K562 (cell line): ENCODE results near the gene SDR42E2. TPM values are rescaled to one million over a fixed set of nuclear protein-coding genes. Genes with fewer than 3 reads are reported as not detected.

Source experiments
- BRCA1 ChIP-seq, 2 experiments: fragments of 450-650 bp in 1 of 2; sonication (generic) in 1 of 2; formaldehyde crosslinking in 1 of 2; IDR thresholded peaks; 2 replicates each; pipeline versions ENCODE4 v1.5.0 to v1.6.1; 2017 to 2020; ENCODE audit warnings: mild to moderate bottlenecking in 1 of 2, missing genetic modification reagents in 1 of 2
- CAMTA2 ChIP-seq: fragments of 250-450 bp; sonication (Bioruptor Pico); conservative IDR thresholded peaks from 2 replicates; pipeline ENCODE4 v1.5.1; 2022
- CBX5 ChIP-seq: IDR thresholded peaks from 2 replicates; pipeline ENCODE4 v1.6.1; 2014; ENCODE audit warnings: low read depth, borderline replicate concordance
- CHD2 ChIP-seq: IDR thresholded peaks from 2 replicates; pipeline ENCODE4 v1.6.1; 2011; ENCODE audit warnings: low read depth, low read length
- ELK1 ChIP-seq: sonication (generic); formaldehyde crosslinking; IDR thresholded peaks from 2 replicates; pipeline ENCODE4 v1.8.1; 2022; ENCODE audit warnings: missing genetic modification reagents
- GABPB1 ChIP-seq: sonication (generic); formaldehyde crosslinking; IDR thresholded peaks from 2 replicates; pipeline ENCODE4 v1.8.0; 2022; ENCODE audit warnings: mild to moderate bottlenecking, missing genetic modification reagents
- HNRNPL ChIP-seq: fragments of 200-400 bp; formaldehyde crosslinking; IDR thresholded peaks from 2 replicates; pipeline ENCODE4 v1.6.1; 2017; ENCODE audit warnings: low read depth, mild to moderate bottlenecking, low read length
- JUND ChIP-seq, 2 experiments: IDR thresholded peaks; 2 replicates in 1 of 2; 3 replicates in 1 of 2; pipeline ENCODE4 v1.6.1; 2011; ENCODE audit warnings: borderline replicate concordance in 2 of 2, low read depth in 2 of 2, low read length in 2 of 2, improper control_type of control experiment in 1 of 2, missing biosample characterization in 1 of 2, missing genetic modification characterization in 1 of 2, missing genetic modification reagents in 1 of 2
- KAT8 ChIP-seq: fragments of 450-650 bp; IDR thresholded peaks from 2 replicates; pipeline ENCODE4 v1.6.1; 2016; ENCODE audit warnings: low read depth, mild to moderate bottlenecking
- L3MBTL2 ChIP-seq: fragments of 450-650 bp; IDR thresholded peaks from 2 replicates; pipeline ENCODE4 v1.6.1; 2016; ENCODE audit warnings: mild to moderate bottlenecking, moderate library complexity
- MEF2A ChIP-seq: IDR thresholded peaks from 2 replicates; pipeline ENCODE4 v1.6.1; 2011; ENCODE audit warnings: low read depth, mild to moderate bottlenecking, low read length, moderate library complexity; ENCODE audit not compliant: control insufficient read depth
- MTF1 ChIP-seq: fragments of 250-450 bp; sonication (Bioruptor Pico); IDR thresholded peaks from 2 replicates; pipeline ENCODE4 v1.9.0; 2021; ENCODE audit warnings: moderate library complexity, mild to moderate bottlenecking, inconsistent platforms, borderline replicate concordance
- NONO ChIP-seq, 2 experiments: fragments of 200-400 bp in 1 of 2; fragments of 450-650 bp in 1 of 2; formaldehyde crosslinking in 1 of 2; IDR thresholded peaks; 2 replicates each; pipeline ENCODE4 v1.6.1; 2017; ENCODE audit warnings: low read depth in 2 of 2, mild to moderate bottlenecking in 2 of 2, moderate library complexity in 2 of 2, low read length in 1 of 2
- NUFIP1 ChIP-seq: fragments of 450-650 bp; IDR thresholded peaks from 2 replicates; pipeline ENCODE4 v1.6.1; 2018; ENCODE audit not compliant: partially characterized antibody
- RAD51 ChIP-seq: fragments of 450-650 bp; IDR thresholded peaks from 2 replicates; pipeline ENCODE4 v1.7.1; 2016; ENCODE audit warnings: low read depth, mild to moderate bottlenecking, borderline replicate concordance
- RHOXF2B ChIP-seq: fragments of 250-450 bp; sonication (Bioruptor Pico); conservative IDR thresholded peaks from 2 replicates; pipeline ENCODE4 v1.5.1; 2021
- SAFB ChIP-seq: fragments of 200-400 bp; formaldehyde crosslinking; IDR thresholded peaks from 2 replicates; pipeline ENCODE4 v1.6.1; 2017; ENCODE audit warnings: low read depth, low read length, borderline replicate concordance
- SNIP1 ChIP-seq: fragments of 450-650 bp; IDR thresholded peaks from 2 replicates; pipeline ENCODE4 v1.7.1; 2017; ENCODE audit warnings: low read depth, mild to moderate bottlenecking
- SOX6 ChIP-seq: fragments of 450-650 bp; IDR thresholded peaks from 2 replicates; pipeline ENCODE4 v1.6.1; 2014; ENCODE audit warnings: mild to moderate bottlenecking
- SP1 ChIP-seq: sonication (generic); formaldehyde crosslinking; IDR thresholded peaks from 2 replicates; pipeline ENCODE4 v1.8.1; 2022; ENCODE audit warnings: mild to moderate bottlenecking, missing genetic modification reagents
- ZFP36 ChIP-seq: fragments of 150-350 bp; IDR thresholded peaks from 2 replicates; pipeline ENCODE4 v1.6.1; 2018; ENCODE audit warnings: low read length, low read depth; ENCODE audit not compliant: partially characterized antibody
- ZFX ChIP-seq: sonication (generic); formaldehyde crosslinking; IDR thresholded peaks from 2 replicates; pipeline ENCODE4 v1.8.0; 2022; ENCODE audit warnings: mild to moderate bottlenecking, missing genetic modification reagents, moderate library complexity
- ZNF644 ChIP-seq: fragments of 200-800 bp; sonication (Bioruptor generic); IDR thresholded peaks from 2 replicates; pipeline ENCODE4 v1.6.1; 2016; ENCODE audit warnings: low read depth, missing genetic modification characterization, missing compliant biosample characterization
- ZSCAN29 ChIP-seq: fragments of 450-650 bp; IDR thresholded peaks from 2 replicates; pipeline ENCODE4 v1.6.1; 2017
- polyA plus RNA-seq, 8 experiments: library from polyadenylated mRNA; depleted of rRNA in 4 of 8; stranded (reverse) in 5 of 8; unstranded in 3 of 8; fragments of >200 nt; fragmentation: Nextera tagmentation in 2 of 8; fragmentation: Illumina TruSeq in 1 of 8; extraction: Ambion mirVana in 2 of 8; extraction: Trizol in 1 of 8; gene quantifications; 2 replicates each; pipeline versions ENCODE4 v1.2.1 to v1.2.3, GENCODE V29; 2011 to 2014; ENCODE audit warnings: inconsistent platforms in 1 of 8, missing spikeins in 1 of 8
- total RNA-seq, 7 experiments: library from RNA; depleted of rRNA in 6 of 7; stranded (reverse); fragments of >200 nt in 6 of 7; fragmentation: Illumina TruSeq in 2 of 7; extraction: Trizol in 2 of 7; gene quantifications; 2 replicates each; pipeline versions ENCODE4 v1.2.1 to v1.2.3, GENCODE V29; 2011 to 2021; ENCODE audit warnings: low replicate concordance in 1 of 7
- TF ChIP-seq, protein P1 (sequence below): fragments of 250-450 bp; sonication (Bioruptor Pico); IDR thresholded peaks from 2 replicates; pipeline ENCODE4 v1.8.0; 2022; ENCODE audit warnings: moderate library complexity, mild to moderate bottlenecking, inconsistent platforms
- TF ChIP-seq, protein P2 (sequence below): fragments of 450-650 bp; formaldehyde crosslinking; IDR thresholded peaks from 2 replicates; pipeline ENCODE4 v1.4.0; 2022; ENCODE audit warnings: missing genetic modification characterization

The SDR42E2 gene
- total and polyA plus RNA-seq, 9 of the 15 experiments (the other 6 are each of a cell fraction or from before 2014, with no cell fraction given), result 0.03 to 0.07 (median 0.04) TPM; not detected in 4

DNA sequence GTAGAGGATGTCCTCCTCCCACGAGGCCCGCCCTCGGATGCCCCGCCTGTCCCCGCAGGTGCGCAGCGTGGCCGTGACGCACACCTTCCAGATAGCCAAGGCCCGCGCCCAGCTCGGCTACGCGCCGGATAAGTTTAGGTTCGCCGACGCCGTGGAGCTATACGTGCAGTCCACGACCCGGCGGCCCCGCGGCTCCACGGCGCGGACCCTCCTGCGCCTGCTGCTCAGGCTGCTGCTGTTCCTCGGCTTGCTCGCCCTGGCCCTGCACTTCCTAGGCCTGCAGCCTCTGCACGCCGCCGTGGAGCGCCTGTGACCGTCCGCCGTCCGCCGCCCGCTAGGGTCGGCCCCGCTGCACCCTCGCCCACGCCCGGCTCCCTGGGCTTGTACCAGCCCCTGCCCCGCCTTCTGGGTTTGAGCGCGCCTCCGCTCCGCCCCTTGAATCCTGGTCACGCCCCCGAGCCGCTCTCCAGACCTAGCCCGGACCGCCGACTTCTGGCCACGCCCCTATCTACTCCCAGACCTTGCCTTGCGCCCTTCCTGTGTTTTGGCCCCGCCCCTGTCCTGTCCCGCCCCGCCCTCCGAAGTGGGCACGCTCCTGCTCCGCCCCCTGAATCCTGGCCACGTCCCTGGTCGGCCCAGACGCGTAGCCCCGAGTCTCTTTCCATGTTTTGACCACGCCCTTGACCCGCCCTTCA, 27.9 kb downstream of the SDR42E2 start (continued):
- TF ChIP-seq, protein P1, sequence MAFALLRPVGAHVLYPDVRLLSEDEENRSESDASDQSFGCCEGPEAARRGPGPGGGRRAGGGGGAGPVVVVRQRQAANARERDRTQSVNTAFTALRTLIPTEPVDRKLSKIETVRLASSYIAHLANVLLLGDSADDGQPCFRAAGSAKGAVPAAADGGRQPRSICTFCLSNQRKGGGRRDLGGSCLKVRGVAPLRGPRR (CRISPR knock-in tag), result no peak
- no peak for TF ChIP-seq GABPB1 (CRISPR knock-in tag)
- peak; percentile 77 for TF ChIP-seq L3MBTL2
- TF ChIP-seq NONO (IDR thresholded peaks at IDR 0.05; ENCODE audit: low read depth in 2 of 2, low read length in 1 of 2), result no peak
- TF ChIP-seq NUFIP1, result no peak
- no peak for TF ChIP-seq RAD51
- TF ChIP-seq ZFX, result no peak; the same call in 1 of the 2 replicates
- no peak for TF ChIP-seq KAT8
- TF ChIP-seq SP1, result peak; percentile 98
- TF ChIP-seq BRCA1 (IDR thresholded peaks at IDR 0.05), result no peak
- TF ChIP-seq BRCA1 (CRISPR knock-in tag; IDR thresholded peaks at IDR 0.05), result no peak
- TF ChIP-seq, protein P2, sequence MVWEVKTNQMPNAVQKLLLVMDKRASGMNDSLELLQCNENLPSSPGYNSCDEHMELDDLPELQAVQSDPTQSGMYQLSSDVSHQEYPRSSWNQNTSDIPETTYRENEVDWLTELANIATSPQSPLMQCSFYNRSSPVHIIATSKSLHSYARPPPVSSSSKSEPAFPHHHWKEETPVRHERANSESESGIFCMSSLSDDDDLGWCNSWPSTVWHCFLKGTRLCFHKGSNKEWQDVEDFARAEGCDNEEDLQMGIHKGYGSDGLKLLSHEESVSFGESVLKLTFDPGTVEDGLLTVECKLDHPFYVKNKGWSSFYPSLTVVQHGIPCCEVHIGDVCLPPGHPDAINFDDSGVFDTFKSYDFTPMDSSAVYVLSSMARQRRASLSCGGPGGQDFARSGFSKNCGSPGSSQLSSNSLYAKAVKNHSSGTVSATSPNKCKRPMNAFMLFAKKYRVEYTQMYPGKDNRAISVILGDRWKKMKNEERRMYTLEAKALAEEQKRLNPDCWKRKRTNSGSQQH (CRISPR knock-in tag), result no peak
- TF ChIP-seq CBX5, result 0 out of 2 replicates have a peak, but pooled peaks have one; percentile 50
- TF ChIP-seq SAFB, result peak; percentile 83
- no peak for TF ChIP-seq ZNF644 (tag)
- peak; percentile 23 for TF ChIP-seq ZFP36
- no peak for TF ChIP-seq ZSCAN29
- TF ChIP-seq MEF2A, result no peak
- no peak for TF ChIP-seq CAMTA2 (CRISPR knock-in tag)
- no peak for TF ChIP-seq CHD2
- TF ChIP-seq SNIP1, result no peak
- TF ChIP-seq MTF1 (CRISPR knock-in tag), result no peak
- no peak for TF ChIP-seq SOX6
- TF ChIP-seq ELK1, result no peak
- TF ChIP-seq HNRNPL, result peak; percentile 62; the same call in 1 of the 2 replicates
- TF ChIP-seq RHOXF2B (CRISPR knock-in tag), result no peak
- 0 out of 2 replicates have a peak, but pooled peaks have one; percentile 4 for TF ChIP-seq JUND (IDR thresholded peaks at IDR 0.05; ENCODE audit: borderline replicate concordance, low read depth, low read length)
- TF ChIP-seq JUND (tag; IDR thresholded peaks at IDR 0.05; ENCODE audit: borderline replicate concordance, low read depth, low read length), result no peak
